Measurements from ENCODE around the gene HECTD4.

Gene HECTD4

GRCh38 chr12:112322441-112322840 lies 59.8 kb downstream of the HECTD4 start:
- DNase-seq (ENCODE audit: low read depth) = no peak

GRCh38 chr12:112321245-112321644 lies 61.0 kb downstream of the HECTD4 start:
- no peak for DNase-seq (ENCODE audit: low read depth)

- DNase-seq (ENCODE audit: low read depth) = no peak
Measured at GRCh38 chr12:112319395-112319794, 62.8 kb downstream of the HECTD4 start.

- DNase-seq (ENCODE audit: low read depth) = no peak
Measured at GRCh38 chr12:112317481-112317880, 64.8 kb downstream of the HECTD4 start.

GRCh38 chr12:112314981-112315380 lies 67.2 kb downstream of the HECTD4 start:
- DNase-seq (ENCODE audit: low read depth) = no peak

GRCh38 chr12:112309797-112310196 lies 72.4 kb downstream of the HECTD4 start:
- no peak for DNase-seq (ENCODE audit: low read depth)

- no peak for DNase-seq (ENCODE audit: low read depth)
Measured at GRCh38 chr12:112308652-112309051, 73.6 kb downstream of the HECTD4 start.

DNA sequence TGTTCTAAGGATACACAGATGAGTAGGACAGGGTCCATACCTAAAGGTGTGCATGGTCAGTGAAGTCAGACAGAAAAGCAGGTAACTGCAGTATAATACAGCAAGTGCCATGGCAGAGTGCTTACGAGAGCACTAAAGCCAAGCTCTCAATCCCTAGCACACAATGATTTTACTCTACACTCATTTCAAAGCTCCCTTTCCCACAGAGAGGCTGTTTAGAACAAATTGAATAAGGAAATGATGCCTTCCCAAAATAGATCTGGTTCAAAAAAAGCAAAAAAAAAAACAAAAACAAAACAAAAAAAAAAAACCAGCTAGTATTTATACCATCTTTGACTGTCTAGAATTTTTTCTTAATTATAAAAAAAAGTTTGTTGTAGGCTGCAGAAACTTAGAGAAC lies 74.1 kb downstream of the HECTD4 start:
- DNase-seq (ENCODE audit: low read depth) = no peak

DNA sequence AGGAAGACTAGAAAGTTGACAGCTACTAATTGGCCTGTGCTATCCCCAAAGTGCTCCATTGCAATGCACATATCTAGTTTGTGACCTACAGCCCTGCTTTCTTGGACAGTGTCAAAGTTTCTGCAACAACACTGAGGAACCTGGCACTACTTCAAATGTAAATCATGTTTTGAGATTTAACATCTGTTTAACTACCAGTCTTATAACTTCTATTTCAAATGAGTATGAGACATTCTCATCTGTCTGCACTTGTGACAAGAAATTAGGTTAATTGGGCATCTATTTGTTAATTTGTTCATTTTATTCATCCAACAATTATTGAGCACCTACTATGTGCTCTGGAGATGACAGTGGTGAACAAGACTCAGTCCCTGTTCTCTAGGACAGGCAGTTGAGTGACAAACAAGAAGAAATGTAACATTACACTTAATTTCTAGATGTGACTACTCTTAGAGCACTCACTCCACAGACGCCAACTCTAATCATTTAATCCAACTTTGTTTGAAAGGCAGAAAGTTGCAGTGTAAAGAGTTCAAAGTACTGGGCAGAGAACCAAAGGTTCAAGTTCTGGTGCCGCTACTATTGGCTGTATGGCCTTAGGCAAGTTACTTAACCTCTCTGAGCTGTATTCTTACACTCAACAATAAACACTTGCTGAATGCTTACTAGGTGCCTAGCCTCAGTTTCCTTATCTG lies 74.8 kb downstream of the HECTD4 start:
- no peak for DNase-seq (ENCODE audit: low read depth)

GRCh38 chr12:112305951-112306350 lies 76.3 kb downstream of the HECTD4 start:
- no peak for DNase-seq (ENCODE audit: low read depth)

- no peak for DNase-seq (ENCODE audit: low read depth)
Measured at GRCh38 chr12:112304436-112304835, 77.8 kb downstream of the HECTD4 start.

- DNase-seq (ENCODE audit: low read depth) = no peak
Measured at GRCh38 chr12:112303799-112304198, 78.4 kb downstream of the HECTD4 start.

- no peak for DNase-seq (ENCODE audit: low read depth)
Measured at GRCh38 chr12:112303004-112303403, 79.2 kb downstream of the HECTD4 start.

DNA sequence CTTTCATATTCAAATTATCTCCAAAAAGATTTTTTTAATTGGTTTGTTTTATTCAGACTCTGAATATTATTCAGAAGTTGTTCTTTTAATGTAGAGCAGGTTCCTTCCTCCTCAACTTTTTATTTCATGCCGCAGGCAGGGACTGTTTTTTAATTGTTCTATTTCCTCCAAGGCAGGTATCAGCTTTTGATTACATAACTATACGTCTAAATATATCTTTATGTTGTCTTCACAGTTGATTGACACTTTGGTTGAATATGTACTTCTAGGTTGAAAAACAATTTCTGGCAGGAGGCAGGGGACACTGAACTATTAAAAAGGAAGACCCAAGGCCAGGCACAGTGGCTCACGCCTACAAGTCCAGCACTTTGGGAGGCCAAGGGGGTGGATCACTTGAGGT lies 82.5 kb downstream of the HECTD4 start:
- no peak for DNase-seq (ENCODE audit: low read depth)

DNA sequence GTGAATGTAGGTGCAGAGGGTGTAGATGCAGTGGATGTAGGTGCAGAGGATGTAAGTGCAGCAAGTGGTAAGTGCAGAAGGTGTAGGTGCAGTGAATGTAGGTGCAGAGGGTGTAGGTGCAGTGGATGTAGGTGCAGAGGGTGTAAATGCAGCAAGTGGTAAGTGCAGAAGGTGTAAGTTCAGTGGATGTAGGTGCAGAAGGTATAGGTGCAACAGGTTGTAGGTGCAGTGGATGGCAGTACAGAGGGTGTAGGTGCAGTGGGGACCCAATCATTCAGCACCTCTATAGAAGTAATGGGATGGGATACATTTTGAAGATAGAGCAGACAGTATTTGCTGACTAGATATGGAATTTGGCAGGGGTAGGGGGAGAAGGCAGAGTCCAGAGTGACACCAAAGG lies 85.0 kb downstream of the HECTD4 start:
- DNase-seq (ENCODE audit: low read depth) = no peak

DNA sequence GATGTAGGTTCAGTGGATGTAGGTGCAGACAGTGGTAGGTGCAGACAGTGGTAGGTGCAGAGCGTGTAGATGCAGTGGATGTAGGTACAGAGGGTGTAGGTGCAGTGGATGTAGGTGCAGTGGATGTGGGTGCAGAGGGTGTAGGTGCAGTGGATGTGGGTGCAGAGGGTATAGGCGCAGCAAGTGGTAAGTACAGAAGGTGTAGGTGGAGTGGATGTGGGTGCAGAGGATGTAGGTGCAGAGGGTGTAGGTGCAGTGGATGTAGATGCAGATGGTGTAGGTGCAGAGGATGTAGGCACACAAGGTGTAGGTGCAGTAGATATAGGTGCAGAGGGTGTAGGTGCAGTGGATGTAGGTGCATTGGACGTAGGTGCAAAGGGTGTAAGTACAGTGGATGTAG lies 86.0 kb downstream of the HECTD4 start:
- no peak for DNase-seq (ENCODE audit: low read depth)

DNA sequence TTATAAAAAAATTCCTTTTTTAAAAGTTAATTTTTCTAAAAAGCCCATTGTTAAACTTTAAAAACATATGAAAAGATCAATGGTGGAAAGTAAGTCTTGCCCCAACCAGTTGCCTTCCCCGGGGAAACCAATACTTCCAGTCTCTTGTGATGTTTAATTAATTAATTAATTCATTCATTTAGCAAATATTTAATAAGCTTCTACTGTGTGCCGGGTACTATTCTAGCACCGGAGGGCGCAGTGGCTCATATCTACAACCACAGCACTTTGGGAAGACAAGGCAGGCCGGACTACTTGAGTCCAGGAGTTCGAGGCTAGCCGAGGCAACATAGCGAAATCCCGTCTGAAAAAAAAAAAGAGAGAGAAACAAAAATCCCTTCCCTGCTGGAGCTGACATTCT lies 87.4 kb downstream of the HECTD4 start:
- no peak for DNase-seq (ENCODE audit: low read depth)

- no peak for DNase-seq (ENCODE audit: low read depth)
Measured at GRCh38 chr12:112288638-112289037, 93.6 kb downstream of the HECTD4 start.

DNA sequence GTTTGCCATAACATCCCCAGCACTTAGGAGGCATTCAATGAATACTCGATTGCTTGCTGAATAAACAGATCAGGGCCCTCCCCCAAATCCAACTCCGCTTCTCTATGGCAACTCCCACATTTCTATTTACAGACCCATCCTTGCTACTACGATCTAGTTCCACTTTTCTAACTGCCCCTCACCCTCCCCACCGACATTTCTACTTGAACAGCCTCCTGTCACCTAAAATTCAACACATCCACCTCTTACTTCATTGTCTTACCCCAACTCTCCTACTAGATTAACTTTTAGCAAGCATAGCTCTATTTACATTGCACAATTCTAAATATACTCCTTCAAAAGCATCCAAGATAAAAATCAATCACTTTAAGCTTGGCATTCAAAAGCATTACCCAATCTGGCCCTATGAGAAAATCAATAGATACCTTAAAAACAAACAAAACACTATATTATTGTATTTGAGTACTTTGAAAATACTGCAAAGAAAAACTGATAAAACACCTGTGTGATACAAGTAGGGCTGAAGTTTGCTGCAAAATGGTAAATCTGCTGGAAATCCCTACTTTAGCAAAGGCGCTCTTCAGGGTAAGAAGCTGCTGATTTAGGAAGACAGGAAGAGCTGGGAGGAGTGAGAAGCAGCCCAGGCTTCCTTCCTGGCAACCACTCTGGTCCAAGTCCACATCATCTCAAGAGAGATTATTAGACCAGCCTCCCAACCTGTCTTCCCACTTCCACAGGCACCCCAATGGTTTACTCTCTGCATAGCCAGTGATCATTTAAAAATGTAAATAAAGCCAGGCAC lies 96.4 kb downstream of the HECTD4 start:
- DNase-seq (ENCODE audit: low read depth) = no peak

DNA sequence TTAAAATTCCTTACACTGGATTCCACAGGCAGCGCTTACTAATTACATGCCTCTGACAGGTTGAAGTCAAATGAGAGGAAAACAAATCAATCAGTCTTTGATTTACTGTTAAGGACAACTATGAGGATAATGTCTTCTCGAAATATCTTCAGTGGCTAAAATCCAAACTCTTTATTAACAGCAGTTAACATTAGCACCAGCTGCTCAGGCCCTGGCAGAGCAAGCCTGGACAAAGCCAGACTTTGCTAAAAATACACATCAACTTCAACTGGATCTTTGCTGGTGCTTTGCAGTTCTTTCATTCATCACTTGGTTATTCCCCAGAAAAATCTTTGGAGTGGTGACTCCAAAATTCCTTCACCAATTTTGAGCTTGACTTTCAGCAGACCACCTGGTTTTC lies 98.7 kb downstream of the HECTD4 start:
- no peak for DNase-seq (ENCODE audit: low read depth)

- no peak for DNase-seq (ENCODE audit: low read depth)
Measured at GRCh38 chr12:112282920-112283319, 99.3 kb downstream of the HECTD4 start.

- no peak for DNase-seq (ENCODE audit: low read depth)
Measured at GRCh38 chr12:112275836-112276235, 106.4 kb downstream of the HECTD4 start.

- no peak for DNase-seq (ENCODE audit: low read depth)
Measured at GRCh38 chr12:112275207-112275606, 107.0 kb downstream of the HECTD4 start.

DNA sequence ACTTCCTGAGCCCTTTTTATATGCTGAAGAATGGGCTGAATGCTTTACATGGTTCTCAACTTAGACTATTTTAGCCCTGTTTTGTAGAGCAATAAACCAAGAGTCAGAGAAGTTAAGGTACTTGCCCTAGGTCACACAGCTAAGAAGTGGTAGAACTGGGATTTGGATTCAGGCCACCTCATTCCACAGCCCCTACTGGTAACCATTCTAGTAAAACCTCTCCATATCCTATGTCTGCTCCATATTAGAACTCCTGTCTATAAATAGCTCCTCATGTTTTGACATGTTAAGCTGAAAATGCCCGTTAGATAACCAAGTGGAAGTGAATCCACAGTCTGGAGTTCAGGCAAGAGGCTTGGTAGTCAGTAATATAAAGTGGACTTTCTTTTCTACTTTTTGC lies 111.6 kb downstream of the HECTD4 start:
- DNase-seq (ENCODE audit: low read depth) = no peak
